HEK293 (cell line): ENCODE results near the gene XKR7.

Source experiments
- CTCF ChIA-PET: fragments of 350-600 bp; formaldehyde crosslinking; extraction: SDS; loops from one replicate; lab custom pipeline; 2021; ENCODE audit warnings: antibody characterized with exemption; lab: Yijun Ruan, JAX
- POLR2A ChIA-PET: fragments of 300-600 bp; formaldehyde crosslinking; extraction: SDS; loops from one replicate; lab custom pipeline; 2020; ENCODE audit warnings: antibody characterized with exemption, inconsistent platforms; lab: Yijun Ruan, JAX
- H3K27ac ChIP-seq: fragments of 200-500 bp; sonication (Bioruptor generic); 2 replicates; pipeline ENCODE4 v1.5.1; 2014; ENCODE audit warnings: low read depth, low read length, control low read depth, inconsistent platforms; ENCODE audit errors: extremely low read depth
- H3K36me3 ChIP-seq, 2 experiments: fragments of 200-500 bp in 1 of 2; sonication (Bioruptor generic) in 1 of 2; 1 replicate in 1 of 2; 2 replicates in 1 of 2; pipeline ENCODE4 v1.5.1; 2014 to 2017; ENCODE audit warnings: inconsistent platforms in 2 of 2, low read length in 2 of 2; ENCODE audit not compliant: control insufficient read depth in 2 of 2, insufficient read depth in 1 of 2
- H3K4me1 ChIP-seq: fragments of 200-500 bp; sonication (Bioruptor generic); 2 replicates; pipeline ENCODE4 v1.5.1; 2014; ENCODE audit warnings: mild to moderate bottlenecking, low read length, inconsistent platforms; ENCODE audit not compliant: control insufficient read depth, insufficient read depth
- H3K4me3 ChIP-seq: 2 replicates; pipeline ENCODE4 v1.5.1; 2011; ENCODE audit warnings: low read depth, mild to moderate bottlenecking, control low read depth, low read length, moderate library complexity
- H3K9me3 ChIP-seq: fragments of 200-500 bp; sonication (Bioruptor generic); 2 replicates; pipeline ENCODE4 v1.5.1; 2014; ENCODE audit warnings: low read depth, low read length, inconsistent platforms; ENCODE audit not compliant: control insufficient read depth, insufficient read depth
- ATF2 ChIP-seq: fragments of 450-650 bp; formaldehyde crosslinking; IDR thresholded peaks from 2 replicates; pipeline ENCODE4 v1.5.1; 2016; ENCODE audit warnings: missing biosample characterization, missing genetic modification characterization, low read depth
- GLI4 ChIP-seq: fragments of 450-650 bp; formaldehyde crosslinking; IDR thresholded peaks from 2 replicates; pipeline ENCODE4 v1.5.1; 2016; ENCODE audit warnings: missing biosample characterization, missing genetic modification characterization
- MEIS1 ChIP-seq: sonication (generic); formaldehyde crosslinking; IDR thresholded peaks from 2 replicates; pipeline ENCODE4 v1.8.1; 2022; ENCODE audit warnings: missing genetic modification reagents, mild to moderate bottlenecking, borderline replicate concordance
- OSR2 ChIP-seq: fragments of 450-650 bp; formaldehyde crosslinking; IDR thresholded peaks from 2 replicates; pipeline ENCODE4 v1.5.1; 2016; ENCODE audit warnings: missing biosample characterization, missing genetic modification characterization
- PBX3 ChIP-seq: sonication (generic); formaldehyde crosslinking; IDR thresholded peaks from 2 replicates; pipeline ENCODE4 v1.8.1; 2022; ENCODE audit warnings: mild to moderate bottlenecking, moderate library complexity, missing genetic modification reagents
- ZBTB10 ChIP-seq: fragments of 450-650 bp; formaldehyde crosslinking; IDR thresholded peaks from 2 replicates; pipeline ENCODE4 v1.5.1; 2016; ENCODE audit warnings: missing biosample characterization, missing genetic modification characterization
- ZBTB49 ChIP-seq: fragments of 450-650 bp; formaldehyde crosslinking; IDR thresholded peaks from 2 replicates; pipeline ENCODE4 v1.5.1; 2016; ENCODE audit warnings: missing biosample characterization, missing genetic modification characterization, low read depth
- ZNF121 ChIP-seq: fragments of 450-650 bp; formaldehyde crosslinking; IDR thresholded peaks from 2 replicates; pipeline ENCODE4 v1.5.1; 2016; ENCODE audit warnings: missing biosample characterization, missing genetic modification characterization
- ZNF211 ChIP-seq: fragments of 450-650 bp; formaldehyde crosslinking; IDR thresholded peaks from 2 replicates; pipeline ENCODE4 v1.5.1; 2016; ENCODE audit warnings: low read depth, missing biosample characterization, missing genetic modification characterization
- ZNF600 ChIP-seq: fragments of 450-650 bp; formaldehyde crosslinking; IDR thresholded peaks from 2 replicates; pipeline ENCODE4 v1.5.1; 2016; ENCODE audit warnings: missing biosample characterization, missing genetic modification characterization
- ZNF701 ChIP-seq: fragments of 450-650 bp; formaldehyde crosslinking; IDR thresholded peaks from 2 replicates; pipeline ENCODE4 v1.5.1; 2016; ENCODE audit warnings: missing biosample characterization, missing genetic modification characterization
- ZNF76 ChIP-seq: fragments of 450-650 bp; formaldehyde crosslinking; IDR thresholded peaks from 2 replicates; pipeline ENCODE4; 2016; ENCODE audit warnings: low read depth, missing biosample characterization, missing genetic modification characterization, borderline replicate concordance
- ZNF776 ChIP-seq: fragments of 450-650 bp; formaldehyde crosslinking; IDR thresholded peaks from 2 replicates; pipeline ENCODE4 v1.5.0; 2017; ENCODE audit warnings: missing biosample characterization, missing genetic modification characterization, borderline replicate concordance
- ZNF792 ChIP-seq: fragments of 450-650 bp; formaldehyde crosslinking; IDR thresholded peaks from 2 replicates; pipeline ENCODE4 v1.5.1; 2016; ENCODE audit warnings: missing biosample characterization, missing genetic modification characterization
- ZNF837 ChIP-seq: fragments of 450-650 bp; formaldehyde crosslinking; IDR thresholded peaks from 2 replicates; pipeline ENCODE4 v1.5.1; 2016; ENCODE audit warnings: missing biosample characterization, missing genetic modification characterization

XKR7 gene

GRCh38 chr20:32012159-32012688 is 44.3 kb downstream of the XKR7 start:
- Histone ChIP-seq H3K4me3 (no peak overlapping the region), H3K27ac (no peak overlapping the region), H3K4me1 (peaks cover 8% of the 10 kb centered on the region), H3K36me3 (no peaks in the 10 kb centered on the region), H3K9me3 (no peaks in the 10 kb centered on the region)
- ChIA-PET POLR2A (interaction anchor here (1.4 kb wide), 1 partner anchor 60 kb away, joined by 4 read pairs; the partner anchor contains the start of gene PDRG1), CTCF (interaction anchor here (0.6 to 2.1 kb wide), 7 partner anchors 60 to 643 kb away, joined by 3 to 8 read pairs (median 3); partner anchors contain the start of gene PDRG1)
- TF ChIP-seq ZBTB49 (no peak), ZNF600 (tag by site-specific recombination) (no peak), ZNF121 (tag by site-specific recombination) (peak; percentile 81), ZNF211 (no peak)

- POLR2A ChIA-PET: interaction anchor here (0.5 to 1.4 kb wide), 3 partner anchors 19 to 806 kb away, joined by 3 to 4 read pairs (median 3); partner anchors contain the start of genes MAPRE1 and PDRG1
- H3K4me1 ChIP-seq: no peaks in the 10 kb centered on the region
- TF ChIP-seq ZNF76 (tag by site-specific recombination): no peak
- TF ChIP-seq ZNF701 (tag by site-specific recombination): no peak
- TF ChIP-seq OSR2 (tag by site-specific recombination): no peak
- TF ChIP-seq ZNF121 (tag by site-specific recombination): no peak
- TF ChIP-seq ZBTB10 (tag by site-specific recombination): no peak
- TF ChIP-seq ZNF792 (tag by site-specific recombination): no peak
- no peak for TF ChIP-seq MEIS1 (CRISPR knock-in tag)
- TF ChIP-seq ZNF837 (tag by site-specific recombination): no peak
- no peak for TF ChIP-seq PBX3 (CRISPR knock-in tag)
- no peak for TF ChIP-seq ZNF776 (tag by site-specific recombination)
- no peak for TF ChIP-seq GLI4
- TF ChIP-seq ATF2: no peak
- TF ChIP-seq, all 188 proteins: peak for 0
- Histone ChIP-seq H3K4me3 (no peak overlapping the region), H3K36me3 (no peaks in the 10 kb centered on the region), H3K9me3 (no peaks in the 10 kb centered on the region), H3K27ac (no peak overlapping the region)
- CTCF ChIA-PET: interaction anchor here (0.8 to 2.1 kb wide), 5 partner anchors 61 to 401 kb away, joined by 3 to 8 read pairs (median 3); partner anchors contain the start of gene PDRG1
Measured at GRCh38 chr20:32013326-32013725, 45.4 kb downstream of the XKR7 start.
